ENCODE results near the gene ARMC5. TPM values are rescaled to one million over a fixed set of nuclear protein-coding genes. Genes with fewer than 3 reads are reported as not detected.

Gene ARMC5
- total RNA-seq, 1 experiment from 2014 or later: 10.1 TPM

- intact Hi-C loops (cut with micrococcal nuclease): no loop called here
- TF ChIP-seq CTCF (IDR thresholded peaks at IDR 0.05; ENCODE audit: unreplicated experiment): no peak
- Mint-ChIP-seq H3K27ac (ENCODE audit: low read depth, unreplicated experiment) (peak overlapping the region; percentile 66), H3K4me1 (ENCODE audit: insufficient read depth, unreplicated experiment) (peaks cover 14% of the 10 kb centered on the region), H3K36me3 (ENCODE audit: insufficient read depth, unreplicated experiment) (peaks cover 61% of the 10 kb centered on the region), H3K9me3 (ENCODE audit: unreplicated experiment) (no peaks in the 10 kb centered on the region), H3K4me3 (ENCODE audit: unreplicated experiment) (no peak overlapping the region), H3K27me3 (ENCODE audit: insufficient read depth, unreplicated experiment) (no peaks in the 10 kb centered on the region)
- POLR2A ChIA-PET: interaction anchor here (0.6 to 4.9 kb wide), 18 partner anchors 8 to 502 kb away, joined by 3 to 40 read pairs (median 11); partner anchors contain the start of genes FUS, KAT8, RUSF1 and ZNF267
- CTCF ChIA-PET: interaction anchor here (0.6 to 8.4 kb wide), 27 partner anchors 8 to 476 kb away, joined by 3 to 65 read pairs (median 6); partner anchors contain the start of genes FUS, HSD3B7, RUSF1 and ZNF843
- no peak for DNase-seq (ENCODE audit: unreplicated experiment)
- no TSS peak for BruUV-seq (replicated peaks)
Measured at GRCh38 chr16:31461201-31461920, 2.1 kb downstream of the ARMC5 start.

- no peak for DNase-seq (ENCODE audit: unreplicated experiment)
- Mint-ChIP-seq H3K27ac (ENCODE audit: low read depth, unreplicated experiment) (no peak overlapping the region), H3K4me3 (ENCODE audit: unreplicated experiment) (no peak overlapping the region), H3K27me3 (ENCODE audit: insufficient read depth, unreplicated experiment) (no peaks in the 10 kb centered on the region), H3K4me1 (ENCODE audit: insufficient read depth, unreplicated experiment) (peaks cover 14% of the 10 kb centered on the region), H3K36me3 (ENCODE audit: insufficient read depth, unreplicated experiment) (peaks cover 54% of the 10 kb centered on the region), H3K9me3 (ENCODE audit: unreplicated experiment) (no peaks in the 10 kb centered on the region)
- intact Hi-C loops (cut with micrococcal nuclease): no loop called here
- no peak for TF ChIP-seq CTCF (IDR thresholded peaks at IDR 0.05; ENCODE audit: unreplicated experiment)
- POLR2A ChIA-PET: interaction anchor here (0.5 to 2.3 kb wide), 4 partner anchors 9 to 502 kb away, joined by 3 to 9 read pairs (median 3); no protein-coding TSS in a partner anchor
- BruUV-seq (replicated peaks): no TSS peak
- CTCF ChIA-PET: interaction anchor here (0.5 to 8.4 kb wide), 8 partner anchors 10 to 477 kb away, joined by 3 to 65 read pairs (median 6); partner anchors contain the start of genes HSD3B7 and ZNF843
Measured at GRCh38 chr16:31461921-31462804, 2.9 kb downstream of the ARMC5 start.

GRCh38 chr16:31464348-31464769 is 5.1 kb downstream of the ARMC5 start:
- intact Hi-C loops (cut with micrococcal nuclease): no loop called here
- no TSS peak for BruUV-seq (replicated peaks)
- H3K27me3 Mint-ChIP-seq (ENCODE audit: insufficient read depth, unreplicated experiment): no peaks in the 10 kb centered on the region

More at GRCh38 chr16:31464348-31464769, 5.1 kb downstream of the ARMC5 start:
- H3K9me3 Mint-ChIP-seq (ENCODE audit: unreplicated experiment): no peaks in the 10 kb centered on the region
- no peak for TF ChIP-seq CTCF (IDR thresholded peaks at IDR 0.05; ENCODE audit: unreplicated experiment)
- POLR2A ChIA-PET: no interaction called here
- H3K4me3 Mint-ChIP-seq (ENCODE audit: unreplicated experiment): no peak overlapping the region
- no peak for DNase-seq (ENCODE audit: unreplicated experiment)
- CTCF ChIA-PET: no interaction called here
- no peak overlapping the region for H3K27ac Mint-ChIP-seq (ENCODE audit: low read depth, unreplicated experiment)
- peaks cover 14% of the 10 kb centered on the region for H3K4me1 Mint-ChIP-seq (ENCODE audit: insufficient read depth, unreplicated experiment)
- peaks cover 38% of the 10 kb centered on the region for H3K36me3 Mint-ChIP-seq (ENCODE audit: insufficient read depth, unreplicated experiment)
